ENCODE measurements around the gene CYP26A1. TPM values are rescaled to one million over a fixed set of nuclear protein-coding genes. Genes with fewer than 3 reads are reported as not detected.
"Not testable (repeated sequence)": the region's sequence is repeated elsewhere in the genome, so short reads cannot be mapped to it uniquely, and the experiment has no call there.

CYP26A1 gene
- total RNA-seq, 1 experiment from 2014 or later: 1.5 TPM

DNA sequence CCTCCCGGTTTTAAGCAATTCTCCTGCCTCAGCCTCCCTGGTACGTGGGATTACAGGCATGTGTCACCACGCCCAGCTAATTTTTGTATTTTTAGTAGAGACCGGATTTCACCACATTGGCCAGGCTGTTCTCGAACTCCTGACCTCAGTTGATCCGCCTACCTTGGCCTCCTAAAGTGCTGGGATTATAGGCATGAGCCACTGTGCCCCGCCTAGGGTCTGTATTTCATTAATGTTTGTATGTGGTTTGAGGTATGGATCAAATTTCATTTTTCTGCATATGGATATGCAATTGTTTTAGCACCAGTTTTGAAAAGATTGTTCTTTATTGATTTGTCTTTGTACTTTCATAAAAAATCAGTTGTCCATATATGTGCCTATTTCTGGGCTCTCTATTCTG is 26.0 kb downstream of the CYP26A1 start:
- TF ChIP-seq, protein P1, sequence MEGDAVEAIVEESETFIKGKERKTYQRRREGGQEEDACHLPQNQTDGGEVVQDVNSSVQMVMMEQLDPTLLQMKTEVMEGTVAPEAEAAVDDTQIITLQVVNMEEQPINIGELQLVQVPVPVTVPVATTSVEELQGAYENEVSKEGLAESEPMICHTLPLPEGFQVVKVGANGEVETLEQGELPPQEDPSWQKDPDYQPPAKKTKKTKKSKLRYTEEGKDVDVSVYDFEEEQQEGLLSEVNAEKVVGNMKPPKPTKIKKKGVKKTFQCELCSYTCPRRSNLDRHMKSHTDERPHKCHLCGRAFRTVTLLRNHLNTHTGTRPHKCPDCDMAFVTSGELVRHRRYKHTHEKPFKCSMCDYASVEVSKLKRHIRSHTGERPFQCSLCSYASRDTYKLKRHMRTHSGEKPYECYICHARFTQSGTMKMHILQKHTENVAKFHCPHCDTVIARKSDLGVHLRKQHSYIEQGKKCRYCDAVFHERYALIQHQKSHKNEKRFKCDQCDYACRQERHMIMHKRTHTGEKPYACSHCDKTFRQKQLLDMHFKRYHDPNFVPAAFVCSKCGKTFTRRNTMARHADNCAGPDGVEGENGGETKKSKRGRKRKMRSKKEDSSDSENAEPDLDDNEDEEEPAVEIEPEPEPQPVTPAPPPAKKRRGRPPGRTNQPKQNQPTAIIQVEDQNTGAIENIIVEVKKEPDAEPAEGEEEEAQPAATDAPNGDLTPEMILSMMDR (IDR thresholded peaks at IDR 0.05): no peak
- TF ChIP-seq SIN3A (IDR thresholded peaks at IDR 0.05; ENCODE audit: borderline replicate concordance, insufficient read depth, low read depth, low read length): no peak
- TF ChIP-seq TCF7L2 (IDR thresholded peaks at IDR 0.05; ENCODE audit: low read depth, low read length): no peak
- TF ChIP-seq, protein P2, sequence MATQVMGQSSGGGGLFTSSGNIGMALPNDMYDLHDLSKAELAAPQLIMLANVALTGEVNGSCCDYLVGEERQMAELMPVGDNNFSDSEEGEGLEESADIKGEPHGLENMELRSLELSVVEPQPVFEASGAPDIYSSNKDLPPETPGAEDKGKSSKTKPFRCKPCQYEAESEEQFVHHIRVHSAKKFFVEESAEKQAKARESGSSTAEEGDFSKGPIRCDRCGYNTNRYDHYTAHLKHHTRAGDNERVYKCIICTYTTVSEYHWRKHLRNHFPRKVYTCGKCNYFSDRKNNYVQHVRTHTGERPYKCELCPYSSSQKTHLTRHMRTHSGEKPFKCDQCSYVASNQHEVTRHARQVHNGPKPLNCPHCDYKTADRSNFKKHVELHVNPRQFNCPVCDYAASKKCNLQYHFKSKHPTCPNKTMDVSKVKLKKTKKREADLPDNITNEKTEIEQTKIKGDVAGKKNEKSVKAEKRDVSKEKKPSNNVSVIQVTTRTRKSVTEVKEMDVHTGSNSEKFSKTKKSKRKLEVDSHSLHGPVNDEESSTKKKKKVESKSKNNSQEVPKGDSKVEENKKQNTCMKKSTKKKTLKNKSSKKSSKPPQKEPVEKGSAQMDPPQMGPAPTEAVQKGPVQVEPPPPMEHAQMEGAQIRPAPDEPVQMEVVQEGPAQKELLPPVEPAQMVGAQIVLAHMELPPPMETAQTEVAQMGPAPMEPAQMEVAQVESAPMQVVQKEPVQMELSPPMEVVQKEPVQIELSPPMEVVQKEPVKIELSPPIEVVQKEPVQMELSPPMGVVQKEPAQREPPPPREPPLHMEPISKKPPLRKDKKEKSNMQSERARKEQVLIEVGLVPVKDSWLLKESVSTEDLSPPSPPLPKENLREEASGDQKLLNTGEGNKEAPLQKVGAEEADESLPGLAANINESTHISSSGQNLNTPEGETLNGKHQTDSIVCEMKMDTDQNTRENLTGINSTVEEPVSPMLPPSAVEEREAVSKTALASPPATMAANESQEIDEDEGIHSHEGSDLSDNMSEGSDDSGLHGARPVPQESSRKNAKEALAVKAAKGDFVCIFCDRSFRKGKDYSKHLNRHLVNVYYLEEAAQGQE (IDR thresholded peaks at IDR 0.05; ENCODE audit: insufficient read depth in 1 of 2, low read depth in 2 of 2, low read length in 1 of 2): no peak
- TF ChIP-seq POLR2AphosphoS5 (IDR thresholded peaks at IDR 0.05; ENCODE audit: low read depth, low read length): no peak

DNA sequence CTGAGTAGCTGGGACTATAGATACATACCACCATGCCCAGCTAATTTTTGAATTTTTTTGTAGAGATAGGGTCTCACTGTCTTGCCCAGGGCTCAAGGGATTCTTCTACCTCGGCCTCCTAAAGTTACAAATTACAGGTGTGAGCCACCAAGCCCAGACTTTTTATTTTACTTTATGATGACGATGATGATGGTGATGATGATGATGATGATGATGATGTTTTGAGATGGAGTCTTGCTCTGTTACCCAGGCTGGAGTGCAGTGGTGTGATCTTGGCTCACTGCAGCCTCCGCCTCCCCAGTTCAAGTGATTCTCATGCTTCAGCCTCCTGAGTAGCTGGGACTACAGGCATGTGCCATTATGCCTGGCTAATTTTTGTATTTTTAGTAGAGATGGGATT is 27.5 kb downstream of the CYP26A1 start:
- DNase-seq (ENCODE audit: low read depth, low spot score); H3K27ac ChIP-seq (ENCODE audit: low read length); BruUV-seq (replicated peaks); H3K9me3 ChIP-seq (ENCODE audit: control insufficient read depth, insufficient read depth, low read depth, low read length); CTCF ChIA-PET; ATAC-seq; in situ Hi-C loops (cut with HindIII; ENCODE audit: low pct_unique_long_range_greater_than_20kb, low sequenced_read_pairs); intact Hi-C loops (cut with micrococcal nuclease; ENCODE audit: unreplicated experiment); H3K27me3 ChIP-seq (ENCODE audit: control insufficient read depth, insufficient read depth, low read length); H3K4me3 ChIP-seq (ENCODE audit: low read depth in 2 of 2, low read length in 2 of 2); H3K36me3 ChIP-seq (ENCODE audit: control insufficient read depth, insufficient read depth, low read length); POLR2A ChIA-PET; H3K4me1 ChIP-seq (ENCODE audit: control insufficient read depth, insufficient read depth, low read length): not testable (repeated sequence)

More for the DNA sequence above, 26.0 kb downstream of the CYP26A1 start:
- H3K4me1 ChIP-seq (ENCODE audit: control insufficient read depth, insufficient read depth, low read length): no peaks in the 10 kb centered on the region
- in situ Hi-C loops (cut with HindIII; ENCODE audit: low pct_unique_long_range_greater_than_20kb, low sequenced_read_pairs) (no loop called here), intact Hi-C loops (cut with micrococcal nuclease; ENCODE audit: unreplicated experiment) (no loop called here)
- H3K9me3 ChIP-seq (ENCODE audit: control insufficient read depth, insufficient read depth, low read depth, low read length): peaks cover 8% of the 10 kb centered on the region; the same call in 1 of the 2 replicates
- BruUV-seq (replicated peaks): no TSS peak
- no peaks in the 10 kb centered on the region for H3K36me3 ChIP-seq (ENCODE audit: control insufficient read depth, insufficient read depth, low read length)
- no peak overlapping the region for H3K27ac ChIP-seq (ENCODE audit: low read length)
- no peaks in the 10 kb centered on the region for H3K27me3 ChIP-seq (ENCODE audit: control insufficient read depth, insufficient read depth, low read length)
- ATAC-seq (no peak), DNase-seq (ENCODE audit: low read depth, low spot score) (no peak)
- H3K4me3 ChIP-seq (ENCODE audit: low read depth in 2 of 2, low read length in 2 of 2): no peak overlapping the region
- ChIA-PET CTCF (no interaction called here), POLR2A (no interaction called here)

DNA sequence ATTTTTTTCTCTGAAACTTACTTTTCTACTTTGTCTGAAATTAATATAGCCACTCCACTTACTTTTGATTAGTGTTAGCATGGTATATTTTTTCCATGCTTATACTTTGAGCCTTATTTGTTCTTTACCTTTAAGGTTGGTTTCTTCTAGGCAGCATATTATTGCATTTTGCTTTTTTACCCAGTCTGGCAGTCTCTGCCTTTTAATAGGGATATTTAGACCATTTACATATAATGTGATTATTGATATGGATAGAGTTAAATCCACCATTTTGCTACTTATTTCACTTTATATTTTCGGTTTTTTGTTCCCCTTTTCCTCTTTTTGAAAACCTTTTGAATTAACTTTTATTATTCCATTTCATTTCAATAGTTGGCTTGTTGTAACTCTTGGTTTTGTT is 30.3 kb downstream of the CYP26A1 start:
- no peak for DNase-seq (ENCODE audit: low read depth, low spot score)
- TF ChIP-seq POLR2AphosphoS5 (IDR thresholded peaks at IDR 0.05; ENCODE audit: low read depth, low read length): no peak
- TF ChIP-seq, protein P2 (IDR thresholded peaks at IDR 0.05; ENCODE audit: insufficient read depth in 1 of 2, low read depth in 2 of 2, low read length in 1 of 2): no peak
- ChIA-PET CTCF (no interaction called here), POLR2A (no interaction called here)
- Histone ChIP-seq H3K9me3 (ENCODE audit: control insufficient read depth, insufficient read depth, low read depth, low read length) (peaks cover 8% of the 10 kb centered on the region; the same call in 1 of the 2 replicates), H3K36me3 (ENCODE audit: control insufficient read depth, insufficient read depth, low read length) (no peaks in the 10 kb centered on the region), H3K27me3 (ENCODE audit: control insufficient read depth, insufficient read depth, low read length) (no peaks in the 10 kb centered on the region), H3K4me3 (ENCODE audit: low read depth in 2 of 2, low read length in 2 of 2) (no peak overlapping the region), H3K4me1 (ENCODE audit: control insufficient read depth, insufficient read depth, low read length) (no peaks in the 10 kb centered on the region), H3K27ac (ENCODE audit: low read length) (no peak overlapping the region)
- no TSS peak for BruUV-seq (replicated peaks)
- in situ Hi-C loops (cut with HindIII; ENCODE audit: low pct_unique_long_range_greater_than_20kb, low sequenced_read_pairs): no loop called here
- no peak for ATAC-seq
- intact Hi-C loops (cut with micrococcal nuclease; ENCODE audit: unreplicated experiment): no loop called here
